ENCODE measurements around the gene MC2R. TPM values are rescaled to one million over a fixed set of nuclear protein-coding genes. Genes with fewer than 3 reads are reported as not detected.

Gene MC2R
- total and polyA plus RNA-seq, 2 experiments from 2014 or later, result not detected

DNA sequence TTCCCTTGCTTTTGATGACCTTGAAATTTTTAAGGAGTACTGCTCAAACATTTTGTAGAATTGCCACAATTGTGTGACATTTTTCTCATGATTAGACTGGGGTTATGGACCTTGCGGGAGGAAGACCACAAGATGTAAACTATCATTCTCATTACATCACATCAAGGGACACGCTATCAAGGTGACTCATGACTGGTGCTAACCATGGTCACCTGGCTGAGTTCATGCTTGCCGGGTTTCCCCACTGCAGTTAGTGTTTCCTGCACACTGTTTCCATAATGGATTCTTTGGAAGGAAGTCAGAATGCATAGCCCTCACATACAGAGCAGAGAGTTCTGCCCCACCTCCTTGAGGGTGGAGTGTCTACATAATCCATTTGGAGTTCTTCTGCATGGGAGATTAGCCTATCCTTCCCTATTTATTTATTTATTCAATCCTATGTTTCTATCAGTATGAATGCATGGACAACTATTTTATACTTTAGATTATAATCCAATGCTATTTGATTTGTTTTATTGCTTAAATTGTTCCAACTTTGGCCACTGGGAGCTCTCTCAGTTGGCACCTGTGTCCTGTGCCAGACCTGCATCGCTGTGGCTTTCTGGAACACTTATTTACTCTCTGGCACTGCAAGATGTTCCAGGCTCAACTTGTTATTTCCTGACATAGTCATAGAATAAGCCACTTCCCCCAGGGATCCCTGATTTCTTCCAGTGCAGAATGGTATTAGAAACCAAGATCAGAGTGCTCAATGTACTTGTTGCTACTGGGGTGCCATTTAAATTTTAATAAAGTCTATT lies 6.0 kb downstream of the MC2R start:
- Histone ChIP-seq H2AFZ (no peak overlapping the region), H3K9me2 (ENCODE audit: insufficient read depth) (no peaks in the 10 kb centered on the region), H3K4me1 (ENCODE audit: insufficient read depth) (no peaks in the 10 kb centered on the region), H4K20me1 (ENCODE audit: insufficient read depth) (no peaks in the 10 kb centered on the region), H3K9ac (no peak overlapping the region), H3K79me2 (ENCODE audit: insufficient read depth) (no peaks in the 10 kb centered on the region), H3K36me3 (ENCODE audit: low read depth) (no peaks in the 10 kb centered on the region), H3K27ac (no peak overlapping the region), H3F3A (ENCODE audit: insufficient read depth) (no peaks in the 10 kb centered on the region), H3K4me2 (ENCODE audit: unreplicated experiment) (no peak overlapping the region), H3K4me3 (no peak overlapping the region), H3K9me3 (ENCODE audit: low read depth) (no peaks in the 10 kb centered on the region), H3K27me3 (replicated peaks; ENCODE audit: insufficient read depth) (no peaks in the 10 kb centered on the region)
- in situ Hi-C loops (cut with MboI), result no loop called here
- no peak for DNase-seq
- WGBS, 2 experiments (ENCODE audit: low coverage in 1 of 2, low lambda C conversion rate in 2 of 2, missing lambda C conversion rate in 2 of 2), result 40 to 50% methylated on average over 4 of the region's 4 CpGs
- TF ChIP-seq EZH2 (IDR thresholded peaks at IDR 0.05; ENCODE audit: insufficient read depth, poor library complexity, severe bottlenecking) (no peak), EZH2phosphoT487 (IDR thresholded peaks at IDR 0.05; ENCODE audit: insufficient read depth, low read depth) (no peak)

DNA sequence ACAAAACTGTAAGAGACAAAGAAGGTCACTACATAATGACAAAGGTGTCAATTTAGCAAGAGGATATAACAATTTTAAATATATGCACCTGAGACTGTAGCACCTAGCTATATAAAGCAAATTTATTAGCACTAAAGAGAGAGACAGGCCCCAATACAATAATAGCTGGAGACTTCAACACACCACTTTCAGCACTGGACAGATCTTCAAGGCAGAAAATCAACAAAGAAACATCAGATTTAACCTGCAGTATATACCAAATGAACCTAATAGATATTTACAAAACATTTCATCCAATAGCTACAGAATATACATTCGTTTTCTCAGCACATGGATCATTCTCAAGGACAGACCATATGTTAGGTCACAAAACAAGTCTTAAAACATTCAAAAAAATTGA lies 14.7 kb downstream of the MC2R start:
- no peaks in the 10 kb centered on the region for H3K9me2 ChIP-seq (ENCODE audit: insufficient read depth)
- H3K36me3 ChIP-seq (ENCODE audit: low read depth), result no peaks in the 10 kb centered on the region
- no peak overlapping the region for H3K4me2 ChIP-seq (ENCODE audit: unreplicated experiment)
- in situ Hi-C loops (cut with MboI), result no loop called here
- 0% methylated on average over 1 of the region's 1 CpG for WGBS, 2 experiments (ENCODE audit: low coverage in 1 of 2, low lambda C conversion rate in 2 of 2, missing lambda C conversion rate in 2 of 2)
- no peaks in the 10 kb centered on the region for H3K4me1 ChIP-seq (ENCODE audit: insufficient read depth)
- no peak overlapping the region for H3K27ac ChIP-seq
- H3K79me2 ChIP-seq (ENCODE audit: insufficient read depth), result no peaks in the 10 kb centered on the region
- H3K4me3 ChIP-seq, result no peak overlapping the region
- no peaks in the 10 kb centered on the region for H3K9me3 ChIP-seq (ENCODE audit: low read depth)
- H3K27me3 ChIP-seq (replicated peaks; ENCODE audit: insufficient read depth), result no peaks in the 10 kb centered on the region
- no peak for DNase-seq
- no peaks in the 10 kb centered on the region for H4K20me1 ChIP-seq (ENCODE audit: insufficient read depth)
- no peaks in the 10 kb centered on the region for H3F3A ChIP-seq (ENCODE audit: insufficient read depth)
- no peak overlapping the region for H3K9ac ChIP-seq
- H2AFZ ChIP-seq, result no peak overlapping the region
- no peak for TF ChIP-seq EZH2 (IDR thresholded peaks at IDR 0.05; ENCODE audit: insufficient read depth, poor library complexity, severe bottlenecking)
- TF ChIP-seq EZH2phosphoT487 (IDR thresholded peaks at IDR 0.05; ENCODE audit: insufficient read depth, low read depth), result no peak

GRCh38 chr18:13895505-13896033 lies 19.8 kb downstream of the MC2R start:
- Histone ChIP-seq H3F3A (ENCODE audit: insufficient read depth) (no peaks in the 10 kb centered on the region), H3K9me2 (ENCODE audit: insufficient read depth) (no peaks in the 10 kb centered on the region), H3K4me1 (ENCODE audit: insufficient read depth) (no peaks in the 10 kb centered on the region), H3K79me2 (ENCODE audit: insufficient read depth) (no peaks in the 10 kb centered on the region), H2AFZ (no peak overlapping the region), H3K9me3 (ENCODE audit: low read depth) (no peaks in the 10 kb centered on the region), H3K36me3 (ENCODE audit: low read depth) (no peaks in the 10 kb centered on the region), H4K20me1 (ENCODE audit: insufficient read depth) (no peaks in the 10 kb centered on the region), H3K27me3 (replicated peaks; ENCODE audit: insufficient read depth) (no peaks in the 10 kb centered on the region), H3K27ac (no peak overlapping the region), H3K4me3 (no peak overlapping the region), H3K4me2 (ENCODE audit: unreplicated experiment) (no peak overlapping the region), H3K9ac (no peak overlapping the region)
- TF ChIP-seq EZH2 (IDR thresholded peaks at IDR 0.05; ENCODE audit: insufficient read depth, poor library complexity, severe bottlenecking) (no peak), EZH2phosphoT487 (IDR thresholded peaks at IDR 0.05; ENCODE audit: insufficient read depth, low read depth) (no peak)
- WGBS, 2 experiments (ENCODE audit: low coverage in 1 of 2, low lambda C conversion rate in 2 of 2, missing lambda C conversion rate in 2 of 2), result 36 to 38% methylated on average over 6 of the region's 6 CpGs
- in situ Hi-C loops (cut with MboI), result no loop called here
- DNase-seq, result no peak

DNA sequence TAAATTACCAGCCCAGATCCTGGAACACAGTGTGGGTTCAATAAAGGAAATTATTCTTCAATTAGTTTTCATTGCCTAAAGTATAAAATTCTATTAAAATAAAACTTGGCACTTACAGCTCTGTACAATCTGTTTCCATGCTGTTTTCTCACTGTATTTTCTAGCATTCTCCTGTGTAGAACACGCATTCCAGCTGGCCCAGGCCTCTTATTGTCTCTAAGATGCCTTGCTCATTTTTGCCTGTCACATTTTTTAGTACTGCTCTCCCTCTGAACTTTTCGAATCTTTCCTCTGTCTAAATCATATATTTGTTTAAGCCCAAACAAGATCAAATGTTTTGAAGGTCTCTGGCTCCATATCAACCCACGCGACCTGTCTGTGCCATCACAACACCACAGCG lies 20.8 kb downstream of the MC2R start:
- Histone ChIP-seq H2AFZ (no peak overlapping the region), H3K27me3 (replicated peaks; ENCODE audit: insufficient read depth) (no peaks in the 10 kb centered on the region), H3K9me2 (ENCODE audit: insufficient read depth) (no peaks in the 10 kb centered on the region), H3K79me2 (ENCODE audit: insufficient read depth) (no peaks in the 10 kb centered on the region), H3K4me3 (no peak overlapping the region), H3K36me3 (ENCODE audit: low read depth) (no peaks in the 10 kb centered on the region), H3K4me2 (ENCODE audit: unreplicated experiment) (no peak overlapping the region), H3K9me3 (ENCODE audit: low read depth) (no peaks in the 10 kb centered on the region), H3F3A (ENCODE audit: insufficient read depth) (no peaks in the 10 kb centered on the region), H3K4me1 (ENCODE audit: insufficient read depth) (no peaks in the 10 kb centered on the region), H3K27ac (no peak overlapping the region), H3K9ac (no peak overlapping the region), H4K20me1 (ENCODE audit: insufficient read depth) (no peaks in the 10 kb centered on the region)
- TF ChIP-seq EZH2phosphoT487 (IDR thresholded peaks at IDR 0.05; ENCODE audit: insufficient read depth, low read depth), result no peak
- no peak for TF ChIP-seq EZH2 (IDR thresholded peaks at IDR 0.05; ENCODE audit: insufficient read depth, poor library complexity, severe bottlenecking)
- in situ Hi-C loops (cut with MboI), result no loop called here
- DNase-seq, result no peak
- 37 to 41% methylated on average over 5 of the region's 5 CpGs for WGBS, 2 experiments (ENCODE audit: low coverage in 1 of 2, low lambda C conversion rate in 2 of 2, missing lambda C conversion rate in 2 of 2)
